HEK293 (cell line): Measurements from ENCODE around the gene STARD3.

Source experiments
- CTCF ChIA-PET: fragments of 350-600 bp; formaldehyde crosslinking; extraction: SDS; loops from one replicate; lab custom pipeline; 2021; ENCODE audit warnings: antibody characterized with exemption; lab: Yijun Ruan, JAX
- POLR2A ChIA-PET: fragments of 300-600 bp; formaldehyde crosslinking; extraction: SDS; loops from one replicate; lab custom pipeline; 2020; ENCODE audit warnings: antibody characterized with exemption, inconsistent platforms; lab: Yijun Ruan, JAX
- H3K27ac ChIP-seq: fragments of 200-500 bp; sonication (Bioruptor generic); 2 replicates; pipeline ENCODE4 v1.5.1; 2014; ENCODE audit warnings: low read depth, low read length, control low read depth, inconsistent platforms; ENCODE audit errors: extremely low read depth
- H3K36me3 ChIP-seq, 2 experiments: fragments of 200-500 bp in 1 of 2; sonication (Bioruptor generic) in 1 of 2; 1 replicate in 1 of 2; 2 replicates in 1 of 2; pipeline ENCODE4 v1.5.1; 2014 to 2017; ENCODE audit warnings: inconsistent platforms in 2 of 2, low read length in 2 of 2; ENCODE audit not compliant: control insufficient read depth in 2 of 2, insufficient read depth in 1 of 2
- H3K4me1 ChIP-seq: fragments of 200-500 bp; sonication (Bioruptor generic); 2 replicates; pipeline ENCODE4 v1.5.1; 2014; ENCODE audit warnings: mild to moderate bottlenecking, low read length, inconsistent platforms; ENCODE audit not compliant: control insufficient read depth, insufficient read depth
- H3K4me3 ChIP-seq: 2 replicates; pipeline ENCODE4 v1.5.1; 2011; ENCODE audit warnings: low read depth, mild to moderate bottlenecking, control low read depth, low read length, moderate library complexity
- H3K9me3 ChIP-seq: fragments of 200-500 bp; sonication (Bioruptor generic); 2 replicates; pipeline ENCODE4 v1.5.1; 2014; ENCODE audit warnings: low read depth, low read length, inconsistent platforms; ENCODE audit not compliant: control insufficient read depth, insufficient read depth
- BCL11A ChIP-seq: fragments of 450-650 bp; formaldehyde crosslinking; IDR thresholded peaks from 2 replicates; pipeline ENCODE4 v1.5.1; 2016; ENCODE audit warnings: low read depth, missing biosample characterization, missing genetic modification characterization
- BCL11B ChIP-seq: fragments of 450-650 bp; formaldehyde crosslinking; IDR thresholded peaks from 2 replicates; pipeline ENCODE4 v1.5.1; 2016; ENCODE audit warnings: low read depth, missing biosample characterization, missing genetic modification characterization
- GLIS1 ChIP-seq: fragments of 450-650 bp; formaldehyde crosslinking; IDR thresholded peaks from 2 replicates; pipeline ENCODE4 v1.5.1; 2016; ENCODE audit warnings: missing biosample characterization, missing genetic modification characterization
- GLIS2 ChIP-seq: fragments of 450-650 bp; formaldehyde crosslinking; IDR thresholded peaks from 2 replicates; pipeline ENCODE4 v1.5.1; 2016; ENCODE audit warnings: missing biosample characterization, missing genetic modification characterization
- IKZF3 ChIP-seq: fragments of 450-650 bp; IDR thresholded peaks from 2 replicates; pipeline ENCODE4 v1.5.0; 2018; ENCODE audit warnings: missing biosample characterization, mild to moderate bottlenecking, missing genetic modification characterization, moderate library complexity
- KLF17 ChIP-seq: fragments of 450-650 bp; formaldehyde crosslinking; IDR thresholded peaks from 2 replicates; pipeline ENCODE4 v1.5.1; 2016; ENCODE audit warnings: missing biosample characterization, missing genetic modification characterization
- MZF1 ChIP-seq: fragments of 450-650 bp; formaldehyde crosslinking; IDR thresholded peaks from 2 replicates; pipeline ENCODE4 v1.5.1; 2017; ENCODE audit warnings: missing biosample characterization, missing genetic modification characterization, borderline replicate concordance
- SP7 ChIP-seq: fragments of 450-650 bp; formaldehyde crosslinking; IDR thresholded peaks from 2 replicates; pipeline ENCODE4 v1.5.1; 2016; ENCODE audit warnings: missing biosample characterization, missing genetic modification characterization
- TRIM28 ChIP-seq: IDR thresholded peaks from 2 replicates; pipeline ENCODE4 v1.6.1; 2011; ENCODE audit warnings: low read length, control low read depth, borderline replicate concordance
- ZFP69B ChIP-seq: fragments of 450-650 bp; formaldehyde crosslinking; IDR thresholded peaks from 2 replicates; pipeline ENCODE4 v1.5.1; 2016; ENCODE audit warnings: missing biosample characterization, missing genetic modification characterization
- ZIC2 ChIP-seq: fragments of 450-650 bp; formaldehyde crosslinking; IDR thresholded peaks from 2 replicates; pipeline ENCODE4 v1.5.1; 2016; ENCODE audit warnings: missing biosample characterization, missing genetic modification characterization
- ZNF133 ChIP-seq: fragments of 450-650 bp; formaldehyde crosslinking; IDR thresholded peaks from 2 replicates; pipeline ENCODE4 v1.5.1; 2016; ENCODE audit warnings: missing biosample characterization, missing genetic modification characterization
- ZNF223 ChIP-seq: fragments of 450-650 bp; formaldehyde crosslinking; IDR thresholded peaks from 2 replicates; pipeline ENCODE4 v1.5.1; 2016; ENCODE audit warnings: missing biosample characterization, missing genetic modification characterization
- ZNF423 ChIP-seq: fragments of 450-650 bp; formaldehyde crosslinking; IDR thresholded peaks from 2 replicates; pipeline ENCODE4 v1.5.1; 2016; ENCODE audit warnings: missing biosample characterization, missing genetic modification characterization
- ZNF555 ChIP-seq: fragments of 450-650 bp; formaldehyde crosslinking; conservative IDR thresholded peaks from 2 replicates; pipeline ENCODE4 v1.5.1; 2017; ENCODE audit warnings: missing biosample characterization, mild to moderate bottlenecking, missing genetic modification characterization, inconsistent platforms
- ZNF830 ChIP-seq: fragments of 450-650 bp; IDR thresholded peaks from 2 replicates; pipeline ENCODE4 v1.5.0; 2018; ENCODE audit warnings: missing biosample characterization, missing genetic modification characterization, low read depth, mild to moderate bottlenecking, moderate library complexity
- TF ChIP-seq, protein P1 (sequence below): fragments of 450-650 bp; formaldehyde crosslinking; optimal IDR thresholded peaks from 2 replicates; pipeline ENCODE3; 2016; ENCODE audit warnings: missing biosample characterization, mild to moderate bottlenecking, missing genetic modification characterization
- TF ChIP-seq, protein P2 (sequence below): fragments of 450-650 bp; formaldehyde crosslinking; IDR thresholded peaks from 2 replicates; pipeline ENCODE4 v1.5.1; 2017; ENCODE audit warnings: missing biosample characterization, missing genetic modification characterization
- TF ChIP-seq, protein P3 (sequence below): fragments of 450-650 bp; formaldehyde crosslinking; IDR thresholded peaks from 2 replicates; pipeline ENCODE4 v1.5.1; 2016; ENCODE audit warnings: missing biosample characterization, missing genetic modification characterization

STARD3 gene

DNA sequence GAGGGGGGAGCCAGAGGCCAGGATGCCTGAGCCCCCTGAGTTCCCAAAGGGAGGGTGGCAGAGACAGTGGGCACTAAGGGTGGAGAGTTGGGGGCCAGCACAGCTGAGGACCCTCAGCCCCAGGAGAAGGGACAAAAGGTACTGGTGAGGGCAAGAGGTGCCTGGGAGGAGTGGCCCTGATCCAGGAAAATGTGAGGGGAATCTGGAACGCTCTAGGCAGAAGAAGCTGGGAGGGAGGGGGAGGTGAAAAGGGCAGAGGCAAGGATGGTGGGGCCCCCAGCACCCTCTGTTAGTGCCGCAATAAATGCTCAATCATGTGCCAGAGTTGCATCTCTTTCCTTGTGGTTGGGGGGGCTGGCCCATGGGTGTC lies 29.3 kb downstream of the STARD3 start (continued):
- TF ChIP-seq ZNF830 (tag by site-specific recombination) (no peak), ZNF555 (tag by site-specific recombination) (no peak)
- TF ChIP-seq, protein P1, sequence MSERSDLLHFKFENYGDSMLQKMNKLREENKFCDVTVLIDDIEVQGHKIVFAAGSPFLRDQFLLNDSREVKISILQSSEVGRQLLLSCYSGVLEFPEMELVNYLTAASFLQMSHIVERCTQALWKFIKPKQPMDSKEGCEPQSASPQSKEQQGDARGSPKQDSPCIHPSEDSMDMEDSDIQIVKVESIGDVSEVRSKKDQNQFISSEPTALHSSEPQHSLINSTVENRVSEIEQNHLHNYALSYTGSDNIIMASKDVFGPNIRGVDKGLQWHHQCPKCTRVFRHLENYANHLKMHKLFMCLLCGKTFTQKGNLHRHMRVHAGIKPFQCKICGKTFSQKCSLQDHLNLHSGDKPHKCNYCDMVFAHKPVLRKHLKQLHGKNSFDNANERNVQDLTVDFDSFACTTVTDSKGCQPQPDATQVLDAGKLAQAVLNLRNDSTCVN (tag by site-specific recombination), result no peak

DNA sequence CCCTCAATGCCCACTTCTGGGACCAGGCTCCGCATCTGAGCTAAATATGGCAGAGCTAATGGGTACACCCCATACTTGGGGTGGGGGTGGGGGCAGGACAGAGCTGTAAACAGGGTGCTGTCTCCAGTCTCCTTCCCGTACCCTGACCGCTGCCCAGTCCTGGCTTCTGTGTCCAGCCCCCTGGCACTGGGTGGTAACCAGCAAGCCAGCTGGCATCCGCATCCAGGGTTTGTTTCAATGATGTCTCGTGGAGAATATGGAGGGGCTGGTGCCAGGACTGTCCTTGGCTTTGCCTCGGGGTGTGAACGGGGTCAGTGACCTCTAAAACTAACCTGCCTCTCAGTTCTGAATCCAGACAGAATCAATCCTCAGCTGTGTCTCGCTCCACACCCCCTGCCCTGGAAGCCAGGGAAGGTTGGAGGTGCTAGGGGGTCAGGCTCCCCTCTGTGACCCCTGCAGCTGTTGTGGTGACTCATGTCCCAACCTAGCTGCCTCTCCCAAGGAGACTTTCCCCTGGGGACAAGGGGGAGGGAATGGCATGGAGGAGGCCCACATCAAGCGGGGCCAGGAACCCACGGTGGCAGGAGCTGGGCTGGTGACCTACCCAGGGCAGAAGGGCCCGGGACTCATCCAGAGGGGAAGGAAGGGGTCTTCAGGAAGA lies 29.8 kb downstream of the STARD3 start:
- ChIA-PET CTCF (interaction anchor here (0.6 to 11.6 kb wide), 10 partner anchors 15 to 139 kb away, joined by 3 to 168 read pairs (median 3); partner anchors contain the start of gene PPP1R1B), POLR2A (interaction anchor here (0.6 to 1.4 kb wide), 6 partner anchors 9 to 63 kb away, joined by 3 to 5 read pairs (median 4); partner anchors contain the start of gene ERBB2)
- Histone ChIP-seq H3K4me1 (peaks cover 9% of the 10 kb centered on the region), H3K27ac (no peak overlapping the region), H3K4me3 (no peak overlapping the region), H3K9me3 (no peaks in the 10 kb centered on the region), H3K36me3 (peaks cover 0 to 13% of the 10 kb centered on the region in 2 experiments; a peak in 1 of 3 replicates)
- TF ChIP-seq SP7 (tag by site-specific recombination) (peak; percentile 29; the same call in 1 of the 2 replicates), TRIM28 (no peak), BCL11B (tag by site-specific recombination) (peak; percentile 31; the same call in 1 of the 2 replicates), ZNF423 (tag by site-specific recombination) (0 out of 2 replicates have a peak, but pooled peaks have one; percentile 38), ZFP69B (0 out of 2 replicates have a peak, but pooled peaks have one; percentile 11), MZF1 (tag by site-specific recombination) (no peak), IKZF3 (tag by site-specific recombination) (peak; percentile 83), KLF17 (tag by site-specific recombination) (peak; percentile 57), ZNF223 (tag by site-specific recombination) (no peak), ZIC2 (tag by site-specific recombination) (peak; percentile 97), ZNF133 (tag by site-specific recombination) (no peak), GLIS1 (tag by site-specific recombination) (peak; percentile 99), BCL11A (tag by site-specific recombination) (0 out of 2 replicates have a peak, but pooled peaks have one; percentile 70), GLIS2 (tag by site-specific recombination) (peak; percentile 88)
- TF ChIP-seq, protein P2, sequence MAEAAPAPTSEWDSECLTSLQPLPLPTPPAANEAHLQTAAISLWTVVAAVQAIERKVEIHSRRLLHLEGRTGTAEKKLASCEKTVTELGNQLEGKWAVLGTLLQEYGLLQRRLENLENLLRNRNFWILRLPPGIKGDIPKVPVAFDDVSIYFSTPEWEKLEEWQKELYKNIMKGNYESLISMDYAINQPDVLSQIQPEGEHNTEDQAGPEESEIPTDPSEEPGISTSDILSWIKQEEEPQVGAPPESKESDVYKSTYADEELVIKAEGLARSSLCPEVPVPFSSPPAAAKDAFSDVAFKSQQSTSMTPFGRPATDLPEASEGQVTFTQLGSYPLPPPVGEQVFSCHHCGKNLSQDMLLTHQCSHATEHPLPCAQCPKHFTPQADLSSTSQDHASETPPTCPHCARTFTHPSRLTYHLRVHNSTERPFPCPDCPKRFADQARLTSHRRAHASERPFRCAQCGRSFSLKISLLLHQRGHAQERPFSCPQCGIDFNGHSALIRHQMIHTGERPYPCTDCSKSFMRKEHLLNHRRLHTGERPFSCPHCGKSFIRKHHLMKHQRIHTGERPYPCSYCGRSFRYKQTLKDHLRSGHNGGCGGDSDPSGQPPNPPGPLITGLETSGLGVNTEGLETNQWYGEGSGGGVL (tag by site-specific recombination), result no peak
- TF ChIP-seq, protein P3, sequence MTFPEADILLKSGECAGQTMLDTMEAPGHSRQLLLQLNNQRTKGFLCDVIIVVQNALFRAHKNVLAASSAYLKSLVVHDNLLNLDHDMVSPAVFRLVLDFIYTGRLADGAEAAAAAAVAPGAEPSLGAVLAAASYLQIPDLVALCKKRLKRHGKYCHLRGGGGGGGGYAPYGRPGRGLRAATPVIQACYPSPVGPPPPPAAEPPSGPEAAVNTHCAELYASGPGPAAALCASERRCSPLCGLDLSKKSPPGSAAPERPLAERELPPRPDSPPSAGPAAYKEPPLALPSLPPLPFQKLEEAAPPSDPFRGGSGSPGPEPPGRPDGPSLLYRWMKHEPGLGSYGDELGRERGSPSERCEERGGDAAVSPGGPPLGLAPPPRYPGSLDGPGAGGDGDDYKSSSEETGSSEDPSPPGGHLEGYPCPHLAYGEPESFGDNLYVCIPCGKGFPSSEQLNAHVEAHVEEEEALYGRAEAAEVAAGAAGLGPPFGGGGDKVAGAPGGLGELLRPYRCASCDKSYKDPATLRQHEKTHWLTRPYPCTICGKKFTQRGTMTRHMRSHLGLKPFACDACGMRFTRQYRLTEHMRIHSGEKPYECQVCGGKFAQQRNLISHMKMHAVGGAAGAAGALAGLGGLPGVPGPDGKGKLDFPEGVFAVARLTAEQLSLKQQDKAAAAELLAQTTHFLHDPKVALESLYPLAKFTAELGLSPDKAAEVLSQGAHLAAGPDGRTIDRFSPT (tag by site-specific recombination), result 0 out of 2 replicates have a peak, but pooled peaks have one; percentile 7
